A549 (cell line): ENCODE data around the gene GALNT15. TPM values are rescaled to one million over a fixed set of nuclear protein-coding genes. Genes with fewer than 3 reads are reported as not detected.

Experiments
- ATAC-seq, 2 experiments: fragments of 200-7000 bp in 1 of 2; fragments of >200 bp in 1 of 2; cut with Nextera tagmentation in 1 of 2; cut with Tn5 transposase in 1 of 2; 3 replicates each; pipeline versions ENCODE4 v1.8.0 to v1.9.1; 2018 to 2020; ENCODE audit warnings: mild to moderate bottlenecking in 1 of 2, moderate library complexity in 1 of 2
- CTCF ChIA-PET: fragments of 300-600 bp; sonication (Branson Sonifier 250); formaldehyde crosslinking; extraction: SDS; loops from one replicate; lab custom pipeline; 2021; ENCODE audit warnings: antibody characterized with exemption, inconsistent platforms; lab: Yijun Ruan, JAX
- POLR2A ChIA-PET: fragments of 350-600 bp; formaldehyde crosslinking; extraction: SDS; loops from one replicate; lab custom pipeline; 2021; ENCODE audit warnings: antibody characterized with exemption, inconsistent platforms; lab: Yijun Ruan, JAX
- DNase-seq, 2 experiments: peaks; one replicate each; pipeline versions ENCODE4 v3.0.0 to v3.0.0-alpha.2; 2011 to 2016; ENCODE audit warnings: low read depth in 1 of 2, low spot score in 1 of 2
- FAIRE-seq: peaks from 2 replicates; lab custom pipeline; 2011; peaks lifted over from hg19 to GRCh38; lab: Jason Lieb, UNC
- H3K27ac ChIP-seq, 2 experiments: fragments of >200 bp; sonication (Bioruptor Twin); formaldehyde crosslinking; 3 replicates each; pipeline ENCODE4 v1.5.1; 2016 to 2017
- H3K4me1 ChIP-seq: fragments of >200 bp; sonication (Bioruptor Twin); formaldehyde crosslinking; 3 replicates; pipeline ENCODE4 v1.6.1; 2016
- H3K4me2 ChIP-seq: fragments of >200 bp; sonication (Bioruptor Twin); formaldehyde crosslinking; 3 replicates; pipeline ENCODE4 v1.6.1; 2016
- H3K4me3 ChIP-seq: fragments of >200 bp; sonication (Bioruptor Twin); formaldehyde crosslinking; 3 replicates; pipeline ENCODE4 v1.5.1; 2016
- H3K9me3 ChIP-seq: fragments of >200 bp; sonication (Bioruptor Twin); formaldehyde crosslinking; 3 replicates; pipeline ENCODE4 v1.6.1; 2016
- BHLHE40 ChIP-seq: IDR thresholded peaks from 2 replicates; pipeline ENCODE4 v1.6.1; 2012; ENCODE audit warnings: low read depth, low read length, inconsistent platforms
- CHD4 ChIP-seq: fragments of 200-600 bp; sonication (generic); IDR thresholded peaks from 2 replicates; pipeline ENCODE4 v1.6.1; 2016; ENCODE audit warnings: antibody characterized with exemption, mild to moderate bottlenecking, borderline replicate concordance
- FOSB ChIP-seq: fragments of 250-450 bp; sonication (Bioruptor Pico); IDR thresholded peaks from 2 replicates; pipeline ENCODE4 v1.5.0; 2020; ENCODE audit warnings: mild to moderate bottlenecking, moderate library complexity
- GATA3 ChIP-seq: IDR thresholded peaks from 2 replicates; pipeline ENCODE4 v1.6.1; 2012; ENCODE audit warnings: borderline replicate concordance
- JUNB ChIP-seq: fragments of >200 bp; sonication (Bioruptor Twin); formaldehyde crosslinking; IDR thresholded peaks from 2 replicates; pipeline ENCODE4 v1.6.1; 2016
- MYC ChIP-seq: IDR thresholded peaks from 2 replicates; pipeline ENCODE4 v1.6.1; 2012; ENCODE audit warnings: mild to moderate bottlenecking, inconsistent platforms, low read length, improper control_type of control experiment, borderline replicate concordance
- RAD21 ChIP-seq, 2 experiments: fragments of >200 bp in 1 of 2; sonication (Bioruptor Twin) in 1 of 2; formaldehyde crosslinking in 1 of 2; IDR thresholded peaks in 1 of 2; conservative IDR thresholded peaks in 1 of 2; 2 replicates in 1 of 2; 3 replicates in 1 of 2; pipeline ENCODE4 v1.6.1; 2012 to 2018; ENCODE audit warnings: inconsistent platforms in 1 of 2
- RNF2 ChIP-seq: fragments of 200-600 bp; sonication (generic); IDR thresholded peaks from 2 replicates; pipeline ENCODE4 v1.6.1; 2016; ENCODE audit warnings: low read depth, mild to moderate bottlenecking, antibody characterized with exemption, moderate library complexity, borderline replicate concordance
- TFCP2L1 ChIP-seq: fragments of 250-450 bp; sonication (Bioruptor Pico); IDR thresholded peaks from 2 replicates; pipeline ENCODE4 v1.5.0; 2021; ENCODE audit warnings: mild to moderate bottlenecking
- ZSCAN20 ChIP-seq: fragments of 250-450 bp; sonication (Bioruptor Pico); IDR thresholded peaks from 2 replicates; pipeline ENCODE4 v1.8.0; 2022; ENCODE audit warnings: mild to moderate bottlenecking, moderate library complexity
- WGBS: methylation state at CpG from one replicate; pipeline ENCODE4 v1.1.6; 2017; ENCODE audit errors: missing lambda C conversion rate; 5-methylcytosine and 5-hydroxymethylcytosine counted together
- polyA plus RNA-seq, 4 experiments: library from polyadenylated mRNA; depleted of rRNA in 3 of 4; stranded (reverse); fragments of >200 nt; fragmentation: RNase III in 1 of 4; extraction: RNeasy Plus Mini Kit Qiagen cat#74134 plus additional on column Dnase treatment in 1 of 4; gene quantifications; 2 replicates in 3 of 4; 3 replicates in 1 of 4; pipeline ENCODE4 v1.2.3, GENCODE V29; 2011 to 2017
- TF ChIP-seq, protein P1 (sequence below): fragments of 250-450 bp; sonication (Bioruptor Pico); IDR thresholded peaks from 2 replicates; pipeline ENCODE4 v1.5.0; 2020; ENCODE audit warnings: low read depth, mild to moderate bottlenecking, moderate library complexity
- TF ChIP-seq, protein P2 (sequence below): fragments of 150-350 bp; IDR thresholded peaks from 2 replicates; pipeline ENCODE4 v1.6.1; 2014; ENCODE audit warnings: low read depth, mild to moderate bottlenecking, low read length
- TF ChIP-seq, protein P3 (sequence below): IDR thresholded peaks from 2 replicates; pipeline ENCODE4 v1.6.1; 2012; ENCODE audit warnings: low read depth, borderline replicate concordance

Gene GALNT15
- polyA plus RNA-seq, 2 of the 4 experiments (the other 2 are of a cell fraction) = 0.04 TPM; not detected in 1

DNA sequence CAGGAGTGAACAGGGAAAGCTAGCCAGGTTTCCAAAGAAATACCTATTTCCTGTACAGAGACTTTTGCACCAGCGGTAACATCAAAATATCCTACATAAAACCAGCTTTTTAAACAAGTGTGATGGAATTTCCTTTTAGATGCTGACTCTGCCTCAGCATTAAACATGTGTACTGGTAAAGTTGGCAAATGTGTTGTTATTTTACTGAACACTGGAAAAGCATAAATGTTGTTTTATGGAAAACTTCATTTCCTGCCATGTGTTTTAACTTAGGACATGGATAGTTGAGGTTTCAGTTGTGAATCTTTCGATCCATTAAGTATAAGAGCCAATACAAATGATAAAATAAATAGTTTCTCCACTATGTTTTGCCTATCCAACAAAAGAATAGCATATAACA lies 106.2 kb downstream of the GALNT15 start:
- Histone ChIP-seq H3K9me3 (no peaks in the 10 kb centered on the region), H3K27ac (no peak overlapping the region), H3K4me2 (no peak overlapping the region), H3K4me3 (no peak overlapping the region), H3K4me1 (no peaks in the 10 kb centered on the region)
- CTCF ChIA-PET = interaction anchor here (1.8 to 2.6 kb wide), 2 partner anchors 10 to 12 kb away, joined by 6 to 8 read pairs; no protein-coding TSS in a partner anchor
- DNase-seq (no peak), FAIRE-seq (no peak), ATAC-seq (no peak)
- POLR2A ChIA-PET = no interaction called here
- 92% methylated on average over 2 of the region's 2 CpGs for WGBS
- TF ChIP-seq, protein P1, sequence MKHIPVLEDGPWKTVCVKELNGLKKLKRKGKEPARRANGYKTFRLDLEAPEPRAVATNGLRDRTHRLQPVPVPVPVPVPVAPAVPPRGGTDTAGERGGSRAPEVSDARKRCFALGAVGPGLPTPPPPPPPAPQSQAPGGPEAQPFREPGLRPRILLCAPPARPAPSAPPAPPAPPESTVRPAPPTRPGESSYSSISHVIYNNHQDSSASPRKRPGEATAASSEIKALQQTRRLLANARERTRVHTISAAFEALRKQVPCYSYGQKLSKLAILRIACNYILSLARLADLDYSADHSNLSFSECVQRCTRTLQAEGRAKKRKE (CRISPR knock-in tag) = no peak
- TF ChIP-seq CHD4 (no peak), FOSB (CRISPR knock-in tag) (no peak), BHLHE40 (no peak), JUNB (no peak), RNF2 (no peak), RAD21 (conservative IDR thresholded peaks at IDR 0.05 in 1 of 2, IDR thresholded peaks at IDR 0.05 in 1 of 2) (no peak), MYC (no peak), TFCP2L1 (CRISPR knock-in tag) (no peak), ZSCAN20 (CRISPR knock-in tag) (no peak), GATA3 (no peak)
- TF ChIP-seq, protein P2, sequence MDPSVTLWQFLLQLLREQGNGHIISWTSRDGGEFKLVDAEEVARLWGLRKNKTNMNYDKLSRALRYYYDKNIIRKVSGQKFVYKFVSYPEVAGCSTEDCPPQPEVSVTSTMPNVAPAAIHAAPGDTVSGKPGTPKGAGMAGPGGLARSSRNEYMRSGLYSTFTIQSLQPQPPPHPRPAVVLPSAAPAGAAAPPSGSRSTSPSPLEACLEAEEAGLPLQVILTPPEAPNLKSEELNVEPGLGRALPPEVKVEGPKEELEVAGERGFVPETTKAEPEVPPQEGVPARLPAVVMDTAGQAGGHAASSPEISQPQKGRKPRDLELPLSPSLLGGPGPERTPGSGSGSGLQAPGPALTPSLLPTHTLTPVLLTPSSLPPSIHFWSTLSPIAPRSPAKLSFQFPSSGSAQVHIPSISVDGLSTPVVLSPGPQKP = no peak
- TF ChIP-seq, protein P3, sequence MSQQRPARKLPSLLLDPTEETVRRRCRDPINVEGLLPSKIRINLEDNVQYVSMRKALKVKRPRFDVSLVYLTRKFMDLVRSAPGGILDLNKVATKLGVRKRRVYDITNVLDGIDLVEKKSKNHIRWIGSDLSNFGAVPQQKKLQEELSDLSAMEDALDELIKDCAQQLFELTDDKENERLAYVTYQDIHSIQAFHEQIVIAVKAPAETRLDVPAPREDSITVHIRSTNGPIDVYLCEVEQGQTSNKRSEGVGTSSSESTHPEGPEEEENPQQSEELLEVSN = no peak

Other genes starting within 250 kb of the GALNT15 start
- gene DPH3, start 90.3 kb downstream of the GALNT15 start, polyA plus RNA-seq (2011; rRNA removed) = 34.7 and 37.5 TPM in 2 replicates
- 20.3 to 21.8 TPM (median 20.5 TPM) in 3 replicates for gene DPH3, start 90.3 kb downstream of the GALNT15 start, polyA plus RNA-seq (2017; fragmentation: RNase III; extraction: RNeasy Plus Mini Kit Qiagen cat#74134 plus additional on column Dnase treatment)
- gene OXNAD1, start 90.5 kb downstream of the GALNT15 start, polyA plus RNA-seq (2011; rRNA removed) = 24.2 and 25.9 TPM in 2 replicates
- 8.4 to 9.1 TPM (median 8.8 TPM) in 3 replicates for gene OXNAD1, start 90.5 kb downstream of the GALNT15 start, polyA plus RNA-seq (2017; fragmentation: RNase III; extraction: RNeasy Plus Mini Kit Qiagen cat#74134 plus additional on column Dnase treatment)